A549 (cell line): ENCODE results near the gene OCSTAMP.

Source experiments
- CHD2 ChIP-seq: fragments of 150-350 bp; IDR thresholded peaks from 2 replicates; pipeline ENCODE4 v1.6.1; 2014; ENCODE audit warnings: low read length; ENCODE audit not compliant: partially characterized antibody
- EHMT2 ChIP-seq: fragments of 200-600 bp; sonication (generic); IDR thresholded peaks from 2 replicates; pipeline ENCODE4 v1.6.1; 2016; ENCODE audit warnings: antibody characterized with exemption, low read depth, mild to moderate bottlenecking, moderate library complexity
- EP300 ChIP-seq, 2 experiments: fragments of >200 bp; sonication (Bioruptor Twin); formaldehyde crosslinking; IDR thresholded peaks; 2 replicates in 1 of 2; 3 replicates in 1 of 2; pipeline ENCODE4 v1.6.1; 2016 to 2017
- JUN ChIP-seq, 2 experiments: fragments of >200 bp; sonication (Bioruptor Twin); formaldehyde crosslinking; IDR thresholded peaks; 2 replicates in 1 of 2; 3 replicates in 1 of 2; pipeline ENCODE4 v1.6.1; 2016 to 2017
- NPAS2 ChIP-seq: fragments of 250-450 bp; sonication (Bioruptor Pico); IDR thresholded peaks from 2 replicates; pipeline ENCODE4 v1.8.0; 2022; ENCODE audit warnings: mild to moderate bottlenecking, moderate library complexity, borderline replicate concordance
- POLR2A ChIP-seq: IDR thresholded peaks from 2 replicates; pipeline ENCODE4 v1.6.1; 2012; ENCODE audit warnings: mild to moderate bottlenecking, low read length
- POLR2AphosphoS2 ChIP-seq: conservative IDR thresholded peaks from 2 replicates; pipeline ENCODE4 v1.6.1; 2012; ENCODE audit warnings: low read length, improper control_type of control experiment, inconsistent platforms
- SMC3 ChIP-seq: fragments of >200 bp; sonication (Bioruptor Twin); formaldehyde crosslinking; IDR thresholded peaks from 3 replicates; pipeline ENCODE4 v1.6.1; 2018; ENCODE audit warnings: inconsistent platforms
- SREBF2 ChIP-seq: fragments of 450-650 bp; IDR thresholded peaks from 2 replicates; pipeline ENCODE4 v1.6.1; 2014; ENCODE audit warnings: mild to moderate bottlenecking, moderate library complexity
- TF ChIP-seq, protein P1 (sequence below): IDR thresholded peaks from 2 replicates; pipeline ENCODE4 v1.6.1; 2012
- TF ChIP-seq, protein P2 (sequence below): fragments of 450-650 bp; IDR thresholded peaks from 2 replicates; pipeline ENCODE4 v1.6.1; 2014; ENCODE audit warnings: antibody characterized with exemption
- TF ChIP-seq, protein P3 (sequence below): fragments of 200-600 bp; sonication (generic); IDR thresholded peaks from 2 replicates; pipeline ENCODE4 v1.6.1; 2016; ENCODE audit warnings: antibody characterized with exemption, mild to moderate bottlenecking, moderate library complexity
- TF ChIP-seq, protein P4 (sequence below): fragments of >200 bp; sonication (Bioruptor Twin); formaldehyde crosslinking; IDR thresholded peaks from 3 replicates; pipeline ENCODE4 v1.5.1; 2016

DNA sequence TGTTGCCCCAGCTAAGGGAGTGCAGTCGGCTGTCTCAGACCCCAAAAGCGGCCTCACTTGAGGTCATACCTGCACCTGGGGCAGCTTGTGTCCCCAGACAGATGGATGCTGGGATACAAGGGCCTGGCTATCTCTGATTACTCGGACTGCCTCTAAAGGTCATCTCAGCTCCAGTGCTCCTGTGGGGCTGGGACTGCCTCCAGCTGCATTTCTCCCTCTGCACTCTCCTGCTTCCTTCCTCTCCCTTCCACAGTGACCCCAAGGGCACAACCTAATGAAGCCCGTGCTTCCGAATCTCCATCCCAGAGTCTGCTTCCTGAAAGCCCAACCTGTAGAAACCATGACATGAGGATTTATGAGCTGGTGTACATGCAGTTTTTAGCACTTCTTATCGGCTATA lies 22.8 kb upstream of the OCSTAMP start:
- TF ChIP-seq, protein P1, sequence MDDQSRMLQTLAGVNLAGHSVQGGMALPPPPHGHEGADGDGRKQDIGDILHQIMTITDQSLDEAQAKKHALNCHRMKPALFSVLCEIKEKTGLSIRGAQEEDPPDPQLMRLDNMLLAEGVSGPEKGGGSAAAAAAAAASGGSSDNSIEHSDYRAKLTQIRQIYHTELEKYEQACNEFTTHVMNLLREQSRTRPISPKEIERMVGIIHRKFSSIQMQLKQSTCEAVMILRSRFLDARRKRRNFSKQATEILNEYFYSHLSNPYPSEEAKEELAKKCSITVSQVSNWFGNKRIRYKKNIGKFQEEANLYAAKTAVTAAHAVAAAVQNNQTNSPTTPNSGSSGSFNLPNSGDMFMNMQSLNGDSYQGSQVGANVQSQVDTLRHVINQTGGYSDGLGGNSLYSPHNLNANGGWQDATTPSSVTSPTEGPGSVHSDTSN: no peak
- TF ChIP-seq POLR2AphosphoS2 (no peak), EHMT2 (no peak), SMC3 (no peak), EP300 (IDR thresholded peaks at IDR 0.05) (no peak), JUN (IDR thresholded peaks at IDR 0.05) (no peak), CHD2 (no peak), POLR2A (no peak), SREBF2 (no peak), NPAS2 (CRISPR knock-in tag) (no peak)
- TF ChIP-seq, protein P2, sequence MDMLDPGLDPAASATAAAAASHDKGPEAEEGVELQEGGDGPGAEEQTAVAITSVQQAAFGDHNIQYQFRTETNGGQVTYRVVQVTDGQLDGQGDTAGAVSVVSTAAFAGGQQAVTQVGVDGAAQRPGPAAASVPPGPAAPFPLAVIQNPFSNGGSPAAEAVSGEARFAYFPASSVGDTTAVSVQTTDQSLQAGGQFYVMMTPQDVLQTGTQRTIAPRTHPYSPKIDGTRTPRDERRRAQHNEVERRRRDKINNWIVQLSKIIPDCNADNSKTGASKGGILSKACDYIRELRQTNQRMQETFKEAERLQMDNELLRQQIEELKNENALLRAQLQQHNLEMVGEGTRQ: no peak
- TF ChIP-seq, protein P3, sequence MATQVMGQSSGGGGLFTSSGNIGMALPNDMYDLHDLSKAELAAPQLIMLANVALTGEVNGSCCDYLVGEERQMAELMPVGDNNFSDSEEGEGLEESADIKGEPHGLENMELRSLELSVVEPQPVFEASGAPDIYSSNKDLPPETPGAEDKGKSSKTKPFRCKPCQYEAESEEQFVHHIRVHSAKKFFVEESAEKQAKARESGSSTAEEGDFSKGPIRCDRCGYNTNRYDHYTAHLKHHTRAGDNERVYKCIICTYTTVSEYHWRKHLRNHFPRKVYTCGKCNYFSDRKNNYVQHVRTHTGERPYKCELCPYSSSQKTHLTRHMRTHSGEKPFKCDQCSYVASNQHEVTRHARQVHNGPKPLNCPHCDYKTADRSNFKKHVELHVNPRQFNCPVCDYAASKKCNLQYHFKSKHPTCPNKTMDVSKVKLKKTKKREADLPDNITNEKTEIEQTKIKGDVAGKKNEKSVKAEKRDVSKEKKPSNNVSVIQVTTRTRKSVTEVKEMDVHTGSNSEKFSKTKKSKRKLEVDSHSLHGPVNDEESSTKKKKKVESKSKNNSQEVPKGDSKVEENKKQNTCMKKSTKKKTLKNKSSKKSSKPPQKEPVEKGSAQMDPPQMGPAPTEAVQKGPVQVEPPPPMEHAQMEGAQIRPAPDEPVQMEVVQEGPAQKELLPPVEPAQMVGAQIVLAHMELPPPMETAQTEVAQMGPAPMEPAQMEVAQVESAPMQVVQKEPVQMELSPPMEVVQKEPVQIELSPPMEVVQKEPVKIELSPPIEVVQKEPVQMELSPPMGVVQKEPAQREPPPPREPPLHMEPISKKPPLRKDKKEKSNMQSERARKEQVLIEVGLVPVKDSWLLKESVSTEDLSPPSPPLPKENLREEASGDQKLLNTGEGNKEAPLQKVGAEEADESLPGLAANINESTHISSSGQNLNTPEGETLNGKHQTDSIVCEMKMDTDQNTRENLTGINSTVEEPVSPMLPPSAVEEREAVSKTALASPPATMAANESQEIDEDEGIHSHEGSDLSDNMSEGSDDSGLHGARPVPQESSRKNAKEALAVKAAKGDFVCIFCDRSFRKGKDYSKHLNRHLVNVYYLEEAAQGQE: no peak
- TF ChIP-seq, protein P4, sequence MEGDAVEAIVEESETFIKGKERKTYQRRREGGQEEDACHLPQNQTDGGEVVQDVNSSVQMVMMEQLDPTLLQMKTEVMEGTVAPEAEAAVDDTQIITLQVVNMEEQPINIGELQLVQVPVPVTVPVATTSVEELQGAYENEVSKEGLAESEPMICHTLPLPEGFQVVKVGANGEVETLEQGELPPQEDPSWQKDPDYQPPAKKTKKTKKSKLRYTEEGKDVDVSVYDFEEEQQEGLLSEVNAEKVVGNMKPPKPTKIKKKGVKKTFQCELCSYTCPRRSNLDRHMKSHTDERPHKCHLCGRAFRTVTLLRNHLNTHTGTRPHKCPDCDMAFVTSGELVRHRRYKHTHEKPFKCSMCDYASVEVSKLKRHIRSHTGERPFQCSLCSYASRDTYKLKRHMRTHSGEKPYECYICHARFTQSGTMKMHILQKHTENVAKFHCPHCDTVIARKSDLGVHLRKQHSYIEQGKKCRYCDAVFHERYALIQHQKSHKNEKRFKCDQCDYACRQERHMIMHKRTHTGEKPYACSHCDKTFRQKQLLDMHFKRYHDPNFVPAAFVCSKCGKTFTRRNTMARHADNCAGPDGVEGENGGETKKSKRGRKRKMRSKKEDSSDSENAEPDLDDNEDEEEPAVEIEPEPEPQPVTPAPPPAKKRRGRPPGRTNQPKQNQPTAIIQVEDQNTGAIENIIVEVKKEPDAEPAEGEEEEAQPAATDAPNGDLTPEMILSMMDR: no peak
